ENCODE measurements around the gene RNF220.
A peak's percentile ranks its signal among the peaks of the same experiment; 100 is the strongest.

Gene RNF220

DNA sequence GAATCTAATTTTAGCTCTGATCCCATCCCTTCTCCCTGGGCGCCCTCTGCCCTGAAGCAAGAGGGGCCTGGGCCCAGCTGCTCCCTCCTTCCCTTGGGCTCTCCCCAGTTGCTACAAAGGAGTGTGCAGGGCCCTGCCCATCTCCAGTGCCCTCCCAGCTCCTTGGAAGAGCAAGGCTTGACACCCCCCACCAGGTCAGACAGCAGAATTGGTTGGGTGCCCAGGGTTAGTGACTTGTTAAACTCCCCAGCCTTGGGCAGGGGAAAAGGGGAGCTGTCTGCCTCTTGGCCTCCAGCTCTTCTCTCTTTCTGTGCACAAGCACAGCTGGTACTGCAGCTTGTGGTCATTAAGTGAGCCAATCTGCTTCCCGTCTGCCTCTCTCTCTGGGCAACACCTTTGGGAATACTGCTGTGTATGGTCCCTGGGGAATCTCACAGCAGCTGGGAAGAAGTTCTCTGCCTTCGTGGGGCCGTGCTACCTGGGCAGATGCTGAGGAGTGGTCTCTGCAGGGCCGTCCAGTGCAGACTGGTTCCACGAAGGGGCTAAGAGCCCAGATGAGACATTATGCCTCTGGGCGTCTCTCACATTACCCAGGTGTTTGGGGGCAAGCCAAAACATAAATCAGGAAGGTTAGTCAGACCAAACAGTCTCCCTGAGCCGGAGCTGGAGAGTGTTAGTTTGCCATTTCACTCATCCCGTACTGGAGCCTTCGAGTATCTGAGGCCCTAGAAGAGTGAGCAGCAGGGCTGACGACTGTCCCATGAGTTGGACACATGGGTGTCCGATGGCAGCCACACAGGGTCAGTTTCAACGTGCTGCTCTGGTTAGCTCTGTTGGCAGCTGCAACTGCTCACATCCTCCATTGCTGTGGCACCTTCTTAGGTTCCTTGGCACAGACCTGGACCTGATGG lies 231.9 kb downstream of the RNF220 start:
- DNase-seq (ENCODE audit: low spot score), result no peak

DNA sequence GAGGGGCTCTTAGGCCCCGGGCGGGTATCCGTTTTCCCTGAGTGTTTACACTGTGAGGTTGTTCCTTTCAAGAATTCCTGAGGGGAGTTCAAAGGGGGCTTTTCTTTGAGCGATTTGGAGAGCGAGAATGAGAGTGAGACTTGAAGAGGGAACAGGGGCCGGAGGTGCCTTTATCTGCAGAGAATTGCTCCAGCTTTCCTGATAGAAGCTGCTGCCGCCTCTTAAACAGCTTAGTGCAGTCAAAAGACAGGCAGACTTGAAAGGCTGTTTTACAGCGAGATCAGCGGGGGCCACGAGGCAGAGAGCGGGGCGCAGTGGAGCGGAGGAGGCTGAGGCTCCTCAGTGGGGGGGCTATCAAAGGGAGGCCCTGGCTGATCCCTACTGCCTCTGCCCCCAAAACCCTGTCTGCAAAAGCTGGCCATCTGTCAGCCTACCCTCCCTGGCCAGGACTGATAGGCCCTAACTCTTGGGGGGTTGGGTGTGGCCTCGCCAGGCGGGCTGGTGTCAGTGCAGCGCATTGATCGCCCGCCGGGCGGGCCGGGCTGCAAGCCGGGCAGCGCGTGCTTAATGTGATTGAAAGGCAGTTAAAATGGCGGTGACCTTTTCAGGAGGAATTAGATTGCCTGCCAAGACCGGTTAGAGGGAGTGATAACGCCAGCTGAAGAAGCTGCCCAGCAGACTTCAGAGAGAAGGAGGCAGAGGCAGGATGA lies 232.8 kb downstream of the RNF220 start:
- no peak for DNase-seq (ENCODE audit: low spot score)

DNA sequence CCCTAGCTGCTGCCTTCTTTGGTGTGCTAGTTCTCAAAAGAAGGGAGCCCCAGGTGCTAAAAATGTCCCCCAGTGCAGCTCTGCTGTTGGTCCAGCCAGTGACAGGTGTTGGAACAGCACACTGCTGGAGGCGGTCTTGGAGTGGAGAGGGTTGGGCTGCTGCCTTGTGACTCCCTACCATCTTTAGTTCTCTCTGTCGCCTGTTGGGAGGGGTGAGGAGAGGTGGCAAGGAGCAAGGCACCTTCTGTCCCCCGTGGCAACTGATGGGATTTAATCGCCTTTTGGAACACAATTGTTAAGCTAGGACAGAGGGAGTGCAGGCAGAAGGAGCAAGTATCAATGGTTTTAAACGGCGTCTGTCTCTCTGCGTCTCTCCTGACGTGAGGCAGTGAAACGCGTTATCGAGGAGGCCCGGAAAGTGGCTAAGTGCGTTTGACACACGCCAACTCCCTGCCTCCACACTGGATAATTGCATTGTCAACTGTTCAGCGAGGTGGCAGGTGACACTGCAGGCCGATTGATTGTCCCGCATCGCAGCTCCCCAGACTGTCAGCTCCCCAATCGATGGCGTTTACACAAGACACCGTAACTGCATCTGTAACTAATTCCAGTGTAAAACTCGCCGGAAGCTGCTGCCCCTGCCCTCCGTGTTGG lies 235.3 kb downstream of the RNF220 start:
- no peak for DNase-seq (ENCODE audit: low spot score)

DNA sequence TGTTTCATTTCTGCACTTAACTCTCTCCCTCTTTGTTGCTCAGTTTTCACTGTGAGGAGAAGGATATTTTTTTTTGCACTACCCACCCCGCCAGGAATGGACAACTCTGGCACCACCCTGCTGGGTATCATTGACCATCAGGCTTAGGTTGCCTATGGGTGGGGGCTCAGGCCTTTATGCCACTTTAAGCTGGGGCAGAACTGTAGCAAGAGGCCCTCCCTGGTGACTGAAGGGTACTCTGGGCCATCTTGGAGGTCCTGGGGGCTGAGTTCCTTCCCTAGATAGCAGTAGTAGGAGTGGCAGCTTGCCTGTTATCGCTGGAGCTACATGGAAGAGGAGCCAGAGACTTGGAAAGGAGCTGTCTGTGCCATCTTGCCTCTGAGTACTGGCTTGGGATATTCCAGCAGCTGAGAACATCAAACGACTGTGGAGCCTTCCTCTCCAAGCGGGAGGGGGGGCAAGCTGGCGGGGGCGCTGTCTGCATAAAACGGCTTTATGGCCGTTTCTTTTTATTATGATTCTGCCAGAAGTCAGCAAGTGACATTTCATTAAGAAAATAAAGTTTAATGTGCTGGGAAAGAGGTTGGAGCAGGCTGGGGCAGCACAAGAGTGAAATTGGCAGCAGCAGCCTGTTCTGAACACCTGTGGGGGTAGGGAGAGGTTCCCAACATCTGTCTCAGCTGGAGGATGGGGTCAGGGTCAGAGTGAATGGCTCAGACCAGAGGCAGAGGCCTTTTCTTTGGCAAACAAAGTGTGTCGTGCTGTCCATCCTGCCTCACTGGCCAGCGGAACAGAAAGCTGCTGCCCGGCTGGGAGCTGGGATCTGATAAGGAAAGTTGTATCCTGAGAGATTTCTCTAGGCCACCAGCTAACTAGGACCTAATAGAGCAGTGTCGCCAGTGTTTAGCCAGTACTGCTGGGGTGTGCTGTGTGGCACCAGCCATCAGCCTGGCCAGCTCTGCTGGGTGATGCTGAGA lies 236.4 kb downstream of the RNF220 start:
- DNase-seq (ENCODE audit: low spot score), result no peak

DNA sequence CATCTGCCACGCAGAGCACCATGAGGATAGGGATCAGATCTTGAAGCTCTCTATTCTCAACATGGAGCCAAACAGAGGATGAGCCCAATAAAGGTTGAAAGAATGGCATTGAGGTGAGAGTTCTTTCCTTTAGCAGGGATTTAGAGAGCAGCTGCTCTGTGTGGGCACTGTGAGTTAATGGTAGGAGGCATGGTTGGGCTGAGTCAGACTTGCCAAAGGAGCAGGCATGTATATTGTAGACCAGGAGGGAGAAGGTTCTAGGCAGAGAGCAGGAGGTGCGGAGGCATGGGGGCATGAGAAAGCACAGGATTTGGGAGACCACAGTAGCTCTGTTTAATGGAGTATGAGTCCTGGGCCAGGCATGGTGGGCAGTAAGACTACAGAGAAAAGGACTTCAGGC lies 237.2 kb downstream of the RNF220 start:
- DNase-seq (ENCODE audit: low spot score), result no peak

DNA sequence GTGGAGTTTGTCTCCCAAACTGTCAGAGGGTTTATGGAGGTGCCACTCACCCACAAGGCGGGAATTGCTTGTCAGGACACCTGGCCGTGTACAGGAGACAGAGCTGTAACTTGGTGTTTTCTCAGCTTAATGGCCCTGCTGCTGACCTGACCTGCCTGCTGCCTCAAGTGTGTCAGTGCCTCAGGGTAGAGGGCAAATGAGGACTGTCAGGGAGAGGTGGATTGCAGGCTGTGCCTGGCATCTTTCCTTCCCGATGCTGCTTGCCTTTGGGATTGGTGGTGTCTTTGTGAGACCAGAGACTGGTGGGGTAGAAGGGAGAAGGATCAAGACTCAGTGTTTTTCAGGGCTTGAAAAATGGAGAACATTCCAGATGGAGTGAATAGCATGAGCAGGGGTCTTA lies 237.9 kb downstream of the RNF220 start:
- no peak for DNase-seq (ENCODE audit: low spot score)

DNA sequence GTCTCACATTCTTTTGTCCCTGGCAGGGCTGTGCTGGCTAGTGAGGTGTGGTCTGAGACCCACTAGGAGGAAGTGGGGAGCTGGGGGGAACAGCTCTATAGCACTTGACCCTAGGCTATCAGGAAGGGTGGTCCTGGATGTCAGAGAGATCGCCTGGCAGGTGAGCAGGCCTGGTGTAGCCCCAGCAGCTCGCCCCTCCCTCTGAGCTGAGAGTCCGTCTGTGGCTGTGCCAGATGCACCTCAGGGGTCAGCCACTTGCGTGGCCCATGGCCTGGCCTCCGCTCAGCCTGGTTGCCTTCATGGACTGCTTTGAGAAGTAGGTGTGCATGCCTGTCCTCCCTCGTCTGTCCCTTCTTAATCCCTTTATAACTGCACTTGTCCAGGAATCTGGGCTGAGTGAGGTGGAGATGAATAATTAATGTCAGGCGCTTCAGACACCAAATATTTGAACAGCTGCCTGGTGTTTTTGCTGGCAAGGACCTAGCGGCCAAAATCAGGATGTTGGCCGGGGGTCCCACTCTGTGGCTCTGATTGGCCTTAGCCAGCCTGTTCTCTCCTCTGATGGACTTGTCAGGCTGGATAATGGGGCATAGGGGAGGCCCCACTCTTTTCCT lies 238.8 kb downstream of the RNF220 start:
- no peak for DNase-seq (ENCODE audit: low spot score)

DNA sequence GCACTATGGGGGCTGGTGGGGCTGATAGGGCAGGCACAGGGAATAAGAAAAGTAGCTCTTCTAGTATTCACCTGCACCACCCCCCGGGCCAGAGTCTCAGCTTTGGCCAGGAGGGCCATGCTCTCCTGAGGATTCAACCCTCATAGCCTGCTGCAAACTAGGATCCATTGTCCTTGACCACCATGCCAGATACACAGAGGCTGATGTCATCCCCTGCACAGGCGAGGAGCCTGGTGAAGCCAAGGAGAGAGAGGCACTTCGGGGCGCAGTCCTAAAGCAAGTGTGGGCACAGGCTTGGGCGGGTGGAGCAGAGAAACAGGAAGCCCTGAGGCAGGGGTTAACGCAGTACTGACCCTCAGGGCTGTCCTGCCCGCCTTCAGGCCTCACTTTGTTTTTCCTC lies 239.8 kb downstream of the RNF220 start:
- DNase-seq (ENCODE audit: low spot score), result no peak

DNA sequence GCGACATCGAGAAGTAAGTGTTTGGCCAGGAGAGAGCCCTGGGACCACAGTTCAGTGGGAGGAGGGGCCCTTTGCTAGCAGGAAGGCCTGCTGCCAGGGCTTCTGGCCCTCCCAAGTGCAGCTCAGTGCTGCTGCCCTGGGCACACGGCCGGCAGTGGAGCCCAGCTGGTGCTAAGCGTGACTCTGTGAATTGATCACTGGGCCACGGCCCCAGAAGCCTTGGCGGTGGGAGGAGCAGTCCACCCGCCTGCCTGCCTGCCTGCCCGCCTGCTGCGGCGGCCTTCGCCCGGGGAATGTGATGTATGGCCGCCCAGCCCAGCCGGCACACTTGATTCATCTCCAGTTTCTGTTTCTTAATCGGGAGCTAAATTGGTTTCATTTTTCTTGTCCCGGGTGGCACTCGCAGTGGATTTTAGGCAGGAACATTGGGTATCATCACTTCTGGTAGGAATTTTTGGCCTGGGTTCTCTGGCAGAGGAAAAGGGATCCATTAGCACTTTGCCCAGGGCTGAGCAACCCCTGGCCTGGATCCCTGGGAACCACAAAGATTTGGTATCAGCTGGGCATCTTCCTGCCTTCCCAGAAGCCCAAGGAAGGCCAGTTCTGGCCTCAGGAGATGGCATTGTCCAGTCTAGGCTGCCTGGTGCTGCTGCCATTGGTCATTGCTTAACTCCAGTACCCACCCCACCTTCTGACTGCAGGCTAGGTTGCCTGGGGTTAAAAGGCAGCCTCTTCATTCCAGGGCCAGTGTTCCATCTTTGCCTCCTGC lies 240.6 kb downstream of the RNF220 start:
- no peak for DNase-seq (ENCODE audit: low spot score)

DNA sequence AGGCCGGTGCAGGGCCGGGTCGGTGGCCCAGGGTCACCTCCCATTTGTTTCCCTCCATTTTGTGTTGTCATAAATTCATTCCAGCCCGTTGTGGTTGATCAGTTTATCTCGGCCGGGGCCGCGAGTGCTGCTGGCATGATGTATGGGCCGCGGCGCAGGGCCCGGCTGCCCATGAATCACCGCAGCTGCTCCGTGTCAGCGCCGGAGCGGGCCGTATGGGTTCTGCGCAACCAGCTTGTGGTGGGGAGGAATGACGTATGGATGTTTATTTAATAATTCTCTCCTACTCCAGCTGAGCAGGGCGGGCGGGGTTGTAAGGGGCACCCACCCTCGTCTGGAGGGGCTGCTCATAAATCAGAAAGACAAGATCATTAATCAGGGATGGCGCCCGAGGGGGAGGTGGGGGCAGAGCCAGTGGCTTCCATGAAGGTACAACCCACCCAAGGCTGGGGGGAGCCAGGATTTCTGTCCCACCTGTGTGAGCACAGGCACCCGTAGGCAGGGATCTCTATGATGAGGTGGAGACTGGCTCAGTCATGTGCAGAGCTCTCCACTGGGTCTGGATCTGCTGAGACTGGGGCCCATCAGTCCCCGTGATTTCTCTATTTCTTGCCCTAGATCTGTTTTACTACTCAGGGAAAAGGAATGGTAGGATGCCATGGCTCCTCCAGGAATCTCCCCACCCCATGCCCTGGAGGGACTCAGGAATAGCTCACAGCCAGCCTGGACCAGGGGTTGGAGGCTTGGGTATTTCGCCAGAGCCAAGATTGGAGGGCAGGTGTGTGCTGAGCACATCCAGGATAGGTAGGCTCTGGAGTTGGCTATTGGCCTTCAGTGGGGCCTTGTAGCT lies 241.4 kb downstream of the RNF220 start:
- DNase-seq (ENCODE audit: low spot score), result no peak

DNA sequence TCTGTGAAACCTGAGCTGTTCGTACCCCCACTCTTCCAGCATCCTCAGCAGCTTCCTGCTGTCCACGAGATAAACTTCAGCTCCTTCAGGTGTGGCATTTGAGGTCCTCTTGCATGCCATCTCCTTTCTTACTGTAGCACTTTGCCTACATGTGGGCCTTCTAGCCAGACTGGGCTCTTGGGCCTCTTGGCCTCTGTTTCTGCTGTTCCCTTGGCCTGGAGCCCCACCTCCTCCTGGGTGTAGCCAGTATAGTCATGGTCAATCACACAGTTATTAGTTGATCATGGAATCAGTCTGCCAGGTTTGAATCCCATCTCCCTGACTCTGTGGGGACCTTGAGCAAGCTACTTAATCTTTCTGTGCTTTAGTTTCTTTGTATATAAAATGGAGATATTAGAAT lies 242.8 kb downstream of the RNF220 start:
- no peak for DNase-seq (ENCODE audit: low spot score)

DNA sequence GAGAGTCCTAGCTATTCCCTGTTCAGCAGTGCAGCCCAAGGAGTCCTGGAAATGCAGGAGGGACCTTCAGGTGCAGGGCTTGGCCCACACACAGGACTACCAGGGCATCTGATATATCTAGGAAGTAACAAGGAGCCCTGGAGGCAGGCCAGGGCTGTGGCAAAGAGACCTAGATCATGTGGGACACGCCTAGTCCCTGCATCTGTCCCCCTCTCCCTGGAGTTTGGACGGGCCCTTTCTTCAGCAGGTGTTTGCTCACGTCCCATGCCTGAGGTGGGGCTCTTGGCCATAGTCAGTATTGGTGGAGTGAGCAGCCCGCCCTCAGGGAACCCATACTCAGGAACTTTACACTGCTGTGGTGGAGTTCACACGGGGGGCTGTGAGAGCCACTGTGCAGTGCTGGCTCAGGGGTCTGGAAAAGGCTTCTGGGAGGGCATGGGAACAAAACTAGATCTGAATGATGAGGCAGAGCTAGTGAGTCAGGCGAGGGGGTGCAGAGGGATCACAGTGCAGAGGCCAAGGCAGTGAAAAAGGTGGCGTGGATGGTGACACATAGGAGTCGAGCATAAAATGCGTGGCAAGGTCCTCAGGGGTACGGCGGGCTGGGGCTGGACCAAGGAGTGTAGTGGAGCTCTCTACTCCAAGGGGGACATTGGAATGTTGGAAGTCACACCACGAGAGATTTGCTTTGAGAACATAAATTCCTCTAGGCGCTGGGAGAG lies 243.6 kb downstream of the RNF220 start:
- no peak for DNase-seq (ENCODE audit: low spot score)

DNA sequence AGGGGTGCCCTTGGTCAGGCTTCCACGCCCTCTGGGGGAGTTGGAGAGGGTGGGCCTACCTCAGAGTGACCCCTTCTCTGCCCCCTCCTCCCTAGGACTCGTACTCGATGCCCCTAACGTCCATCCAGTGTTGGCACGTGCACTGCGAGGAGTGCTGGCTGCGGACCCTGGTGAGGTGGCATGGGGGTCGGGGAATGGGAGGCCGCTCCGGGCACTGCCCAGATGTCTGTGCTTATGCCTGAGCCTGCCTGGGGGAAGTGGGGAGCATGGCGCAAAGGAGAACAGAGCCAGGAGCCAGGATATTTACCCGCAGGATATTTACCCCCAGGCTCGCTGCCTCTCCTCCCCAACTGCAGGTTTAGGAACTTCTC lies 244.7 kb downstream of the RNF220 start:
- no peak for DNase-seq (ENCODE audit: low spot score)

DNA sequence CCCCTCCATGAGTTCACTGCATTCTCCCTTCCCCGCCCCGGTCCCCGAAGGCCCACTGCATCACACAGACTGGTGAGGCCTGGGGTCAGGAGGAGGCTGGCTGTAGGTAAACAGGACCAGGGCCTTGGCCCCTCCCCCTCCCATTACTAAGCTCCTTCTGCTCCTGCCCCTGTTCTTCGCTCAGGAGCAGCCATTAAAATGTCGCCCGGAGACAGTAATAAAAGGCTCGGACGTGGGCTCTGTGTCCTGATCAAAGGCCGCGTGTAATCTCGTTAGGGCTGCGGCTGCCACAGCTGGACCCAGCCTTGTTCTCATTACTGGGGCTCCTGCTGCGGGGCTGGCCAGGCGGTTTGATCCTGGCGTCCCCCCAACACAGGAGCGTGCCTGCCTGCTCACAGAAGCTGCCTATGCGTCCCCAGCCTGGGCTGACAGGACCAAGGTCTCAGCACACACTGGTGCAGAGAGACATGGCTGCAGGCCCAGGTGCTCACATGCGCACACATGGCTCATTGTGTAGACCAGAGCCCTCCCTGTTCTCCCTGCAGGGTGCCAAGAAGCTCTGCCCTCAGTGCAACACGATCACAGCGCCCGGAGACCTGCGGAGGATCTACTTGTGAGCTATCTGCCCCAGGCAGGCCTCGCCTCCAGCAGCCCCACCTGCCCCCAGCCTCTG lies 245.2 kb downstream of the RNF220 start:
- DNase-seq (ENCODE audit: low spot score), result no peak

DNA sequence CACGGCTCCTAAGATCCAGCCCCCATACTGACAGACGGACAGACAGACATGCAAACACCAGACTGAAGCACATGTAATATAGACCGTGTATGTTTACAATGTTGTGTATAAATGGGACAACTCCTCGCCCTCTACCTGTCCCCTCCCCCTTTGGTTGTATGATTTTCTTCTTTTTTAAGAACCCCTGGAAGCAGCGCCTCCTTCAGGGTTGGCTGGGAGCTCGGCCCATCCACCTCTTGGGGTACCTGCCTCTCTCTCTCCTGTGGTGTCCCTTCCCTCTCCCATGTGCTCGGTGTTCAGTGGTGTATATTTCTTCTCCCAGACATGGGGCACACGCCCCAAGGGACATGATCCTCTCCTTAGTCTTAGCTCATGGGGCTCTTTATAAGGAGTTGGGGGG lies 246.0 kb downstream of the RNF220 start:
- no peak for DNase-seq (ENCODE audit: low spot score)

DNA sequence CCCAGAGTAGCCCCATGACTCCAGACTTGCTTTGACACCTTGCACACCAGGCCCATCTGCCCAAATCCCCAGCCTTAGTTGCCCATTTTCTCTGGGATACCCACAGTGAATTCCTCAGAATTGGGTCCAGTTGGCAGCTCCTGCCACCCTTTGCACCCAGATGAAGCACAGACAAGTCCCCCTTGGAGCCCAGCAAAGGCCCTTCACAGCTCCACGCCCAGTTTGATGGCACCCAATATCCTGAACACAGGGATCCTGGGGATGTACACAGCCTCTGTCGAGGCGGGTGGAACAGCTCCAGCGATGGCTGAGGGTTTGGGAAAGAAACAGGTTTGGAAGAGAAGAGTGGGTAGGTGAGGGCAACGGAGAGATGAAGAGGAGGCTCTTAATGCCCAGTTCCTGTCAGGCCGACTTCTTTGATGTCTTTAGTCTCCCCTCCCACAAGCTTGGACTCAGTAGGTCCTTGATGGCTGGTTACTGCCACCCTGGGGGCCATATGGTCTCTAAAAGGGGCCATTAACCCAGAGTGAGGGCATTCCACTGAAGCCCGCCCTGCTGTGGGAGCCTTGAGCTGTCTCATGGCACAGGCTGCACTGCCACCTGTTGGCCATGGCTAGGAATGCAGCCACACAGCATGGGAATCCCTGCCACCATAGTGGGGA lies 247.5 kb downstream of the RNF220 start:
- peak; percentile 77 for DNase-seq (ENCODE audit: low spot score)

DNA sequence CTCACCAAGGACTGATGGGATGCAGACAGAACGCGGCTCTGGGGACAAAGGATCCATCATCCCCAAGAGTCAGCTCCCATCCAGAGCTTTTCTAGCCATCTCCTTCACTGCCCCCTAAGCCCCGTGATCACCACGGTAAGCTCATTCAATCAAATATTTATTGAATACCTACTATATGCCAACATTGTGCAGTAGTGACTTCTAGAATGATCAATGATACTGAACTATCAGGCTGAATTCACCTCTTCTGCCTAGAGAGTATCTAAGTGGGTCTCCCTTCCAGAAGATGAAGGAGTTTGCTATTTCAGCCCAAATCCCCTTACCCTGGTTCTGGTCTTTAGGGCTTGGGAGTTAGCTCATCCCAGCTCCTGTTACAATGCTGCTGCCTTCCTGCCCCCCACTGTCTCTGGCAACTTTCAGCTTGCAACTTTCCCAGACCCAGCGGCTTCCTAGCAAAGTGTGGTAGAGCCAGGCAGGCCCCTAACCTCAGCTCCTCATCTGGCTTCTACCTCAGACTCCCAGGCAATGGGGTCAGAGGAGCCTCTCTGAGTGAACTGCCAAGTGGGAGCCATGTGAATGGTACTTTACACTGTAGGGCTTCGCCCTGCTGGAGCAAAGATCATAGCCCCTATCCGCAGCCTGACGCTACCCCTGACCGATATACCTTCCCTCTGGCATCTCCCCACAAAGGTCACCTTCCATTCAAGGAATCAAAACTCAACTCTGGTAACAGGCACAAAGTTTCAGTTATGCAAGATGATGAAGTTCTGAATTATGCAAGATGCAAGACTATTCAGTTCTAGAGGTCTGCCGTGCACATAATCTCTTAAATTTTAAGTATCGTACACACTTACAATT lies 248.3 kb downstream of the RNF220 start:
- DNase-seq (ENCODE audit: low spot score), result no peak

All from germinal center (tissue), 1 donor.